Activated gamma-delta T cell treated with anti-CD3 and anti-CD28 coated beads, Interleukin-2, amount 50 U/mL, for 16 hours (primary cell): Measurements from ENCODE around the gene GTF2H2C.
A peak's percentile ranks its signal among the peaks of the same experiment; 100 is the strongest.
"Not testable (repeated sequence)": the region's sequence is repeated elsewhere in the genome, so short reads cannot be mapped to it uniquely, and the experiment has no call there.

Source experiments
- DNase-seq: peaks from one replicate; pipeline ENCODE4 v3.0.0-alpha.2; 2020; ENCODE audit warnings: low read depth

GTF2H2C gene

GRCh38 chr5:69559908-69560330 lies at the start of gene GTF2H2C:
TSS of gene GTF2H2C (plus strand) at chr5:69560191. CDS start at chr5:69565133, 4,942 bp downstream.
- DNase-seq, result peak; percentile 59

- no peak for DNase-seq
Observed at GRCh38 chr5:69510694-69511093, 49.3 kb upstream of the GTF2H2C start.

- no peak for DNase-seq
Observed at GRCh38 chr5:69512740-69513260, 47.2 kb upstream of the GTF2H2C start.

GRCh38 chr5:69515570-69515969 lies 44.4 kb upstream of the GTF2H2C start:
- not testable (repeated sequence) for DNase-seq

GRCh38 chr5:69516769-69517168 lies 43.2 kb upstream of the GTF2H2C start:
- no peak for DNase-seq

GRCh38 chr5:69517763-69518212 lies 42.2 kb upstream of the GTF2H2C start:
- DNase-seq, result no peak

- DNase-seq, result no peak
Observed at GRCh38 chr5:69519285-69519684, 40.7 kb upstream of the GTF2H2C start.

- no peak for DNase-seq
Observed at GRCh38 chr5:69522035-69522434, 38.0 kb upstream of the GTF2H2C start.

GRCh38 chr5:69525490-69525889 lies 34.5 kb upstream of the GTF2H2C start:
- no peak for DNase-seq

- DNase-seq, result no peak
Observed at GRCh38 chr5:69526660-69527059, 33.3 kb upstream of the GTF2H2C start.

- no peak for DNase-seq
Observed at GRCh38 chr5:69527128-69527770, 32.7 kb upstream of the GTF2H2C start.

- DNase-seq, result no peak
Observed at GRCh38 chr5:69528035-69528434, 32.0 kb upstream of the GTF2H2C start.

GRCh38 chr5:69528609-69529008 lies 31.4 kb upstream of the GTF2H2C start:
- DNase-seq, result no peak

GRCh38 chr5:69530561-69531405 lies 29.2 kb upstream of the GTF2H2C start:
- DNase-seq, result no peak

- no peak for DNase-seq
Observed at GRCh38 chr5:69531406-69531801, 28.6 kb upstream of the GTF2H2C start.

GRCh38 chr5:69537911-69538310 lies 22.1 kb upstream of the GTF2H2C start:
- not testable (repeated sequence) for DNase-seq

- not testable (repeated sequence) for DNase-seq
Observed at GRCh38 chr5:69538735-69539134, 21.3 kb upstream of the GTF2H2C start.

GRCh38 chr5:69541347-69541746 lies 18.6 kb upstream of the GTF2H2C start:
- DNase-seq, result not testable (repeated sequence)

GRCh38 chr5:69542838-69543618 lies 17.0 kb upstream of the GTF2H2C start:
- DNase-seq, result not testable (repeated sequence)

- DNase-seq, result not testable (repeated sequence)
Observed at GRCh38 chr5:69544602-69545001, 15.4 kb upstream of the GTF2H2C start.

GRCh38 chr5:69560587-69561431 lies 818 bp downstream of the GTF2H2C start:
- DNase-seq, result not testable (repeated sequence)
